Stomach (tissue), 4 donors: ENCODE results near the gene AKAP11.

Experiments used
- CTCF ChIP-seq, 7 experiments: fragments of 450-650 bp in 4 of 7; fragments of 200-600 bp in 3 of 7; sonication (generic) in 3 of 7; IDR thresholded peaks; one replicate each; pipeline ENCODE4 v1.5.1; 2016 to 2019; ENCODE audit warnings: antibody characterized with exemption in 7 of 7, control low read depth in 2 of 7, mild to moderate bottlenecking in 1 of 7
- POLR2A ChIP-seq, 4 donors: fragments of 450-650 bp; IDR thresholded peaks; one replicate each; pipeline ENCODE4 v1.6.1; 2016; ENCODE audit warnings: antibody characterized with exemption in 4 of 4, control low read depth in 2 of 4, mild to moderate bottlenecking in 1 of 4, moderate library complexity in 1 of 4

- TF ChIP-seq CTCF (IDR thresholded peaks at IDR 0.05) (no peak), POLR2A (IDR thresholded peaks at IDR 0.05) (no peak)
Measured at GRCh38 chr13:42283574-42283973, 11.6 kb downstream of the AKAP11 start.
